HepG2 (cell line): Measurements from ENCODE around the gene PRXL2A. TPM values are rescaled to one million over a fixed set of nuclear protein-coding genes. Genes with fewer than 3 reads are reported as not detected.

Source experiments
- BATF2 ChIP-seq: sonication (generic); formaldehyde crosslinking; IDR thresholded peaks from 2 replicates; pipeline ENCODE4 v1.8.0; 2022; ENCODE audit warnings: mild to moderate bottlenecking, missing genetic modification reagents, moderate library complexity
- CHD2 ChIP-seq: IDR thresholded peaks from 2 replicates; pipeline ENCODE4 v1.6.1; 2011; ENCODE audit warnings: low read depth, low read length, improper control_type of control experiment
- ETV5 ChIP-seq: IDR thresholded peaks from 2 replicates; pipeline ENCODE4 v1.6.1; 2018; ENCODE audit warnings: missing biosample characterization, missing genetic modification reagents, inconsistent platforms, borderline replicate concordance
- FOXM1 ChIP-seq: sonication (generic); formaldehyde crosslinking; IDR thresholded peaks from 2 replicates; pipeline ENCODE4 v1.5.0; 2020; ENCODE audit warnings: missing genetic modification reagents
- HNRNPL ChIP-seq: fragments of 200-400 bp; formaldehyde crosslinking; IDR thresholded peaks from 2 replicates; pipeline ENCODE4 v1.6.1; 2017; ENCODE audit warnings: mild to moderate bottlenecking, low read depth, low read length
- MYPOP ChIP-seq: sonication (generic); formaldehyde crosslinking; IDR thresholded peaks from 2 replicates; pipeline ENCODE4 v1.8.1; 2023; ENCODE audit warnings: mild to moderate bottlenecking, moderate library complexity, missing genetic modification reagents
- NFIB ChIP-seq: sonication (generic); formaldehyde crosslinking; IDR thresholded peaks from 2 replicates; pipeline ENCODE4 v1.9.0; 2021; ENCODE audit warnings: missing genetic modification reagents, mild to moderate bottlenecking, borderline replicate concordance
- NPAS2 ChIP-seq: sonication (generic); formaldehyde crosslinking; IDR thresholded peaks from 2 replicates; pipeline ENCODE4 v1.8.0; 2022; ENCODE audit warnings: mild to moderate bottlenecking, missing genetic modification reagents, borderline replicate concordance
- PLRG1 ChIP-seq: fragments of 450-650 bp; conservative IDR thresholded peaks from 2 replicates; pipeline ENCODE4 v1.6.1; 2016
- RARA ChIP-seq: IDR thresholded peaks from 2 replicates; pipeline ENCODE4 v1.6.1; 2016; ENCODE audit warnings: missing genetic modification reagents, missing compliant biosample characterization
- RARG ChIP-seq: sonication (generic); formaldehyde crosslinking; IDR thresholded peaks from 2 replicates; pipeline ENCODE4 v1.4.0; 2020; ENCODE audit warnings: low read depth, mild to moderate bottlenecking, missing genetic modification reagents
- TAF15 ChIP-seq: fragments of 200-400 bp; formaldehyde crosslinking; IDR thresholded peaks from one replicate; pipeline ENCODE4 v1.6.1; 2018; ENCODE audit warnings: mild to moderate bottlenecking, low read depth, low read length; ENCODE audit not compliant: poor library complexity, severe bottlenecking
- XBP1 ChIP-seq: sonication (generic); formaldehyde crosslinking; IDR thresholded peaks from 2 replicates; pipeline ENCODE4 v1.5.0; 2020; ENCODE audit warnings: missing genetic modification reagents
- ZBTB34 ChIP-seq: sonication (generic); formaldehyde crosslinking; IDR thresholded peaks from 2 replicates; pipeline ENCODE4 v1.8.0; 2022; ENCODE audit warnings: mild to moderate bottlenecking, missing genetic modification reagents
- ZBTB43 ChIP-seq: sonication (generic); formaldehyde crosslinking; conservative IDR thresholded peaks from 2 replicates; pipeline ENCODE4 v1.4.0; 2020; ENCODE audit warnings: missing genetic modification reagents
- ZBTB7A ChIP-seq: sonication (generic); formaldehyde crosslinking; IDR thresholded peaks from 2 replicates; pipeline ENCODE4 v1.8.0; 2022; ENCODE audit warnings: mild to moderate bottlenecking, missing genetic modification reagents
- ZBTB8A ChIP-seq: sonication (generic); formaldehyde crosslinking; IDR thresholded peaks from 2 replicates; pipeline ENCODE4 v1.4.0; 2020; ENCODE audit warnings: mild to moderate bottlenecking, low read depth, missing genetic modification reagents, borderline replicate concordance
- ZNF331 ChIP-seq: sonication (generic); formaldehyde crosslinking; IDR thresholded peaks from 2 replicates; pipeline ENCODE4 v1.4.0; 2020; ENCODE audit warnings: missing genetic modification reagents
- ZNF83 ChIP-seq: sonication (generic); formaldehyde crosslinking; IDR thresholded peaks from 2 replicates; pipeline ENCODE4 v1.4.0; 2020; ENCODE audit warnings: missing genetic modification reagents, mild to moderate bottlenecking, borderline replicate concordance
- polyA plus RNA-seq, 8 experiments: library from polyadenylated mRNA; depleted of rRNA in 3 of 8; stranded (reverse) in 7 of 8; unstranded in 1 of 8; fragments of >200 nt; fragmentation: Illumina TruSeq in 4 of 8; extraction: Trizol in 4 of 8; gene quantifications; 2 replicates each; pipeline versions ENCODE4 v1.2.1 to v1.2.3, GENCODE V29; 2011 to 2016; ENCODE audit warnings: low read depth in 4 of 8, missing spikeins in 1 of 8, mixed read lengths in 1 of 8; ENCODE audit not compliant: insufficient read depth in 1 of 8
- total RNA-seq, 5 experiments: library from RNA; depleted of rRNA; stranded (reverse); fragments of >200 nt; fragmentation: Illumina TruSeq; extraction: Trizol; gene quantifications; 2 replicates each; pipeline ENCODE4 v1.2.3, GENCODE V29; 2016; ENCODE audit warnings: low read depth in 1 of 5
- TF ChIP-seq, protein P1 (sequence below): sonication (generic); formaldehyde crosslinking; IDR thresholded peaks from 2 replicates; pipeline ENCODE4 v1.8.1; 2023; ENCODE audit warnings: missing genetic modification reagents, inconsistent platforms, borderline replicate concordance
- TF ChIP-seq, protein P2 (sequence below): sonication (generic); formaldehyde crosslinking; IDR thresholded peaks from 2 replicates; pipeline ENCODE4 v1.4.0; 2020; ENCODE audit warnings: low read depth, mild to moderate bottlenecking, missing genetic modification reagents

Gene PRXL2A
- total and polyA plus RNA-seq, 2 of the 13 experiments (the other 11 are each of a cell fraction or from before 2014, with no cell fraction given) = 43.9 to 79.9 TPM

GRCh38 chr10:80408242-80409101 is at the start of gene PRXL2A (continued):
- TF ChIP-seq BATF2 (CRISPR knock-in tag) (peak; percentile 88), MYPOP (CRISPR knock-in tag) (peak; percentile 96), ZNF83 (CRISPR knock-in tag) (no peak), HNRNPL (0 out of 2 replicates have a peak, but pooled peaks have one; percentile 60), RARA (peak; percentile 23; the same call in 1 of the 2 replicates), ZNF331 (CRISPR knock-in tag) (peak; percentile 53; the same call in 1 of the 2 replicates), ZBTB8A (no peak), TAF15 (peak; percentile 43), FOXM1 (CRISPR knock-in tag) (no peak), CHD2 (no peak), RARG (CRISPR knock-in tag) (no peak), ZBTB7A (CRISPR knock-in tag) (peak; percentile 68; the same call in 1 of the 2 replicates), PLRG1 (no peak), ZBTB34 (CRISPR knock-in tag) (no peak), NPAS2 (CRISPR knock-in tag) (no peak), ETV5 (CRISPR knock-in tag) (peak; percentile 56; the same call in 1 of the 2 replicates), ZBTB43 (CRISPR knock-in tag) (no peak), XBP1 (CRISPR knock-in tag) (no peak), NFIB (no peak)
- TF ChIP-seq, protein P1, sequence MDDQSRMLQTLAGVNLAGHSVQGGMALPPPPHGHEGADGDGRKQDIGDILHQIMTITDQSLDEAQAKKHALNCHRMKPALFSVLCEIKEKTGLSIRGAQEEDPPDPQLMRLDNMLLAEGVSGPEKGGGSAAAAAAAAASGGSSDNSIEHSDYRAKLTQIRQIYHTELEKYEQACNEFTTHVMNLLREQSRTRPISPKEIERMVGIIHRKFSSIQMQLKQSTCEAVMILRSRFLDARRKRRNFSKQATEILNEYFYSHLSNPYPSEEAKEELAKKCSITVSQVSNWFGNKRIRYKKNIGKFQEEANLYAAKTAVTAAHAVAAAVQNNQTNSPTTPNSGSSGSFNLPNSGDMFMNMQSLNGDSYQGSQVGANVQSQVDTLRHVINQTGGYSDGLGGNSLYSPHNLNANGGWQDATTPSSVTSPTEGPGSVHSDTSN (CRISPR knock-in tag) = peak; percentile 84; the same call in 1 of the 2 replicates
- TF ChIP-seq, protein P2, sequence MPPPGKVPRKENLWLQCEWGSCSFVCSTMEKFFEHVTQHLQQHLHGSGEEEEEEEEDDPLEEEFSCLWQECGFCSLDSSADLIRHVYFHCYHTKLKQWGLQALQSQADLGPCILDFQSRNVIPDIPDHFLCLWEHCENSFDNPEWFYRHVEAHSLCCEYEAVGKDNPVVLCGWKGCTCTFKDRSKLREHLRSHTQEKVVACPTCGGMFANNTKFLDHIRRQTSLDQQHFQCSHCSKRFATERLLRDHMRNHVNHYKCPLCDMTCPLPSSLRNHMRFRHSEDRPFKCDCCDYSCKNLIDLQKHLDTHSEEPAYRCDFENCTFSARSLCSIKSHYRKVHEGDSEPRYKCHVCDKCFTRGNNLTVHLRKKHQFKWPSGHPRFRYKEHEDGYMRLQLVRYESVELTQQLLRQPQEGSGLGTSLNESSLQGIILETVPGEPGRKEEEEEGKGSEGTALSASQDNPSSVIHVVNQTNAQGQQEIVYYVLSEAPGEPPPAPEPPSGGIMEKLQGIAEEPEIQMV (CRISPR knock-in tag) = peak; percentile 72; the same call in 1 of the 2 replicates
